Right lobe of liver (tissue), 4 donors: ENCODE measurements around the gene HOXA1.

Experiments used
- POLR2A ChIP-seq: fragments of 450-650 bp; IDR thresholded peaks from one replicate; pipeline ENCODE4 v1.6.1; 2017; ENCODE audit warnings: antibody characterized with exemption, mild to moderate bottlenecking
- TF ChIP-seq, protein P1 (sequence below), 4 donors: fragments of 200-600 bp in 3 of 4; fragments of 450-650 bp in 1 of 4; IDR thresholded peaks; one replicate each; pipeline versions ENCODE4 v1.5.1 to v1.8.0; 2016 to 2022; ENCODE audit warnings: antibody characterized with exemption in 4 of 4, mild to moderate bottlenecking in 2 of 4
- donor health status: DM: no; HTN: no; CAD: no.
- donor health status: DM: no; HTN: no; CAD: no.
- donor health status: DM: no; HTN: yes; CAD: no.

DNA sequence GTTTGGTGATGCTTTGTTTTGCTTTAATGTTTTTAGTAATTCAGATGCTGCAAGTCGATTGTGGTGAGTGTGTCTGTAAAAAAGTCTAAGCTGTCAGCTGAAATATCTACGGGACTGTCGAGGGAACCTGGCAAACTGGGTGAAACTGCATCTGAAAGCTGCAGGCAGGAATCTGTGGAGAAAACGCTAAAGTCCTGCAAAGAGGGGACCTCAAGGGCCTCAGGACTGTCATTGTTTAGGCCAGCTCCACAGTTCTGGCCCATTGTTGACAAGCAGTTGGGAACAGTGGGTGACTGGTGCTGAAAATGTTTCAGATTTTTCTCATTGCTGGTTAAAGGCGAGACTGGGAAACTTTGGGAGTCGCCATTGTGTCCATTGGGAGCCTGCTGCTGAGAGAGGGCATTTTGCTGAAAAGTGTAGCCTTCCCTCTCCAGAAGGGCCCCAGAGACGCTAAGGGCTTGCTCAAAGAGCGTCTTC lies 4.9 kb upstream of the HOXA1 start:
- no peak for TF ChIP-seq POLR2A
- TF ChIP-seq, protein P1, sequence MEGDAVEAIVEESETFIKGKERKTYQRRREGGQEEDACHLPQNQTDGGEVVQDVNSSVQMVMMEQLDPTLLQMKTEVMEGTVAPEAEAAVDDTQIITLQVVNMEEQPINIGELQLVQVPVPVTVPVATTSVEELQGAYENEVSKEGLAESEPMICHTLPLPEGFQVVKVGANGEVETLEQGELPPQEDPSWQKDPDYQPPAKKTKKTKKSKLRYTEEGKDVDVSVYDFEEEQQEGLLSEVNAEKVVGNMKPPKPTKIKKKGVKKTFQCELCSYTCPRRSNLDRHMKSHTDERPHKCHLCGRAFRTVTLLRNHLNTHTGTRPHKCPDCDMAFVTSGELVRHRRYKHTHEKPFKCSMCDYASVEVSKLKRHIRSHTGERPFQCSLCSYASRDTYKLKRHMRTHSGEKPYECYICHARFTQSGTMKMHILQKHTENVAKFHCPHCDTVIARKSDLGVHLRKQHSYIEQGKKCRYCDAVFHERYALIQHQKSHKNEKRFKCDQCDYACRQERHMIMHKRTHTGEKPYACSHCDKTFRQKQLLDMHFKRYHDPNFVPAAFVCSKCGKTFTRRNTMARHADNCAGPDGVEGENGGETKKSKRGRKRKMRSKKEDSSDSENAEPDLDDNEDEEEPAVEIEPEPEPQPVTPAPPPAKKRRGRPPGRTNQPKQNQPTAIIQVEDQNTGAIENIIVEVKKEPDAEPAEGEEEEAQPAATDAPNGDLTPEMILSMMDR (IDR thresholded peaks at IDR 0.05), result no peak
